ENCODE results near the gene GRK5.
A peak's percentile ranks its signal among the peaks of the same experiment; 100 is the strongest.

The GRK5 gene

DNA sequence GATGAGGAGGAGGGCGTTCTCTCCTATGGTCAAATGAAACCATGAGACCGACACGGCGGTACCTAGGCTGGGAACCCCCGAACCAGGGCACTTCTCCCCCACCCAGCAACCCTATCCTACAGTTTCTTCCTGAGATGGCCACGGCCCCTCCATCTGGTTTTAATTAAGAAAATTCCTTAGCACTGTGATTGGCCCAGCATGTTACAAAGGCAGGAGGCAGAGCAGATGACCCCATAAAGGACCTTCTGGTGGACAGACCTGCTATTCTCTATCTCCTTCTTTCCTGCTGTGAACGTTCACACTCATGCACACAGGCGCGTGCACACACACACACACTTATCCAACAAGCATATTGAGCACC lies 205.7 kb downstream of the GRK5 start:
- H3K9me3 ChIP-seq: no peaks in the 10 kb centered on the region
- H3K4me3 ChIP-seq: no peak overlapping the region
- intact Hi-C loops (cut with DNase I; ENCODE audit: low total_unique reads): loop anchor here (10.0 kb wide), 2 partner anchors 128 to 208 kb away; partner anchors contain the start of gene GRK5
- DNase-seq: no peak
- H3K4me1 ChIP-seq: peaks cover 0 to 28% (median 16%) of the 10 kb centered on the region in 4 donors
- TF ChIP-seq, protein P1, sequence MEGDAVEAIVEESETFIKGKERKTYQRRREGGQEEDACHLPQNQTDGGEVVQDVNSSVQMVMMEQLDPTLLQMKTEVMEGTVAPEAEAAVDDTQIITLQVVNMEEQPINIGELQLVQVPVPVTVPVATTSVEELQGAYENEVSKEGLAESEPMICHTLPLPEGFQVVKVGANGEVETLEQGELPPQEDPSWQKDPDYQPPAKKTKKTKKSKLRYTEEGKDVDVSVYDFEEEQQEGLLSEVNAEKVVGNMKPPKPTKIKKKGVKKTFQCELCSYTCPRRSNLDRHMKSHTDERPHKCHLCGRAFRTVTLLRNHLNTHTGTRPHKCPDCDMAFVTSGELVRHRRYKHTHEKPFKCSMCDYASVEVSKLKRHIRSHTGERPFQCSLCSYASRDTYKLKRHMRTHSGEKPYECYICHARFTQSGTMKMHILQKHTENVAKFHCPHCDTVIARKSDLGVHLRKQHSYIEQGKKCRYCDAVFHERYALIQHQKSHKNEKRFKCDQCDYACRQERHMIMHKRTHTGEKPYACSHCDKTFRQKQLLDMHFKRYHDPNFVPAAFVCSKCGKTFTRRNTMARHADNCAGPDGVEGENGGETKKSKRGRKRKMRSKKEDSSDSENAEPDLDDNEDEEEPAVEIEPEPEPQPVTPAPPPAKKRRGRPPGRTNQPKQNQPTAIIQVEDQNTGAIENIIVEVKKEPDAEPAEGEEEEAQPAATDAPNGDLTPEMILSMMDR (IDR thresholded peaks at IDR 0.05): no peak
- no peaks in the 10 kb centered on the region for H3K36me3 ChIP-seq
- H3K27ac ChIP-seq: peak overlapping the region; percentile 56 to 57
- H3K27me3 ChIP-seq: no peaks in the 10 kb centered on the region

DNA sequence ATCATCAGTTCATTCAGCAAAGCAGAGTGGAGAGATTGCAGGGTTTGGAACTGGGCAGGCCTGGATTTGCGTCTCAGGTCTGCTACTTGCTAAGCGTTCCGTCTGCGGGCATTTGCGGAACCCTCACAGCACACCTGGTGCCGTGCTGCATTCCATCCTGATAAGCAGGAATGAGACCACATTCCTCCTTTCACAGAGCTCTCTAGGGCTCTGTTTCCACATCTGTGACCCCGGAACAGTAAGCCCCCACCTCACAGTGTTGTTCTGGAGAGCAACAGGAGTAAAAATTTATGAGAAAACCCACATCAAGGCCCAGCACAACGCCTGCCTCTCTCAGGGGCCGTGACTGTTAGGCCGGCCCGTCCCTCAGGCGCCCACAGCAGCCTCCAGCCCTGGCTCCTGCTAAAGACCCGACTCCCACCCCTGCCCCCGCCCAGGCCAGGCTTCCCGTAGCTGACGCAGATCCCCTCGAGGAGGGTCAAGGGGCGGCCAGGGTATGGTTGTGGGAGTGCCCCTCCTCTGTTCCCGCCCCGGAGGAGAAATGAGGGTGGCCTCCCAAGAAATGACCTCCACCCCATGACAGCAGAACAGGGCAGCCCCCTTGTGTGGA lies 206.2 kb downstream of the GRK5 start:
- Histone ChIP-seq H3K9me3 (no peaks in the 10 kb centered on the region), H3K27me3 (no peaks in the 10 kb centered on the region), H3K4me3 (no peak overlapping the region), H3K4me1 (peaks cover 0 to 28% (median 16%) of the 10 kb centered on the region in 4 donors), H3K36me3 (no peaks in the 10 kb centered on the region), H3K27ac (peak overlapping the region in 1 of 2 donors; percentile 56)
- intact Hi-C loops (cut with DNase I; ENCODE audit: low total_unique reads): loop anchor here (10.0 kb wide), 2 partner anchors 129 to 209 kb away; partner anchors contain the start of gene GRK5
- no peak for DNase-seq
- TF ChIP-seq, protein P1 (IDR thresholded peaks at IDR 0.05): no peak

DNA sequence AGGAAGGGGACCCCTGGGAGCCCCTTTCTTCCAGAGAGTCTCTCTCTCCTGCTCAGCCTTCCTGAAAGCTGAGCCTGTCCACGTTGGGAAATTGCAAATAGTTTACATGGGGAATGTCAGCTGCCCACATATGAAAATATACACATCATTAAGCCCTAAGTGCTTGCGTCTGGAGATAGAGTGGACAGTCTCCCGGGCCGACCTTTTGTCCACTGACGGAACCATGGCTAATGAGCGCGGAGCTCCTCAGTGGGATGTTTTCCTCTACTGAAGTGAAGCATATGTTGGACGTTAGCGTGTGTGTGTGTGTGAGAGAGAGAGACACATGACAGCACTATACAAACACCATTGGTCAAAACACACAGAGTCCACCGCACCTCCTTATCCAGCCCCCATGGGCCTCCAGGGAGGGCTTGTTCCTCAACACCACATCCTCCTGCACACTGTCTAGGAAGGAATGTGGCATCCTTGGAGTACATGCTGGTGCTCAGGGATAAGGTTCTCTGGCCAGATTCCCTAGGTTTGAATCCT lies 206.8 kb downstream of the GRK5 start:
- DNase-seq: no peak
- H3K4me1 ChIP-seq: peaks cover 0 to 28% (median 16%) of the 10 kb centered on the region in 4 donors
- peak overlapping the region in 1 of 2 donors; percentile 56 for H3K27ac ChIP-seq
- H3K36me3 ChIP-seq: peaks cover 0 to 5% (median under 1%) of the 10 kb centered on the region in 3 donors
- TF ChIP-seq, protein P1 (IDR thresholded peaks at IDR 0.05): no peak
- intact Hi-C loops (cut with DNase I; ENCODE audit: low total_unique reads): loop anchor here (10.0 kb wide), 2 partner anchors 129 to 209 kb away; partner anchors contain the start of gene GRK5
- no peak overlapping the region for H3K4me3 ChIP-seq
- no peaks in the 10 kb centered on the region for H3K9me3 ChIP-seq
- H3K27me3 ChIP-seq: no peaks in the 10 kb centered on the region

DNA sequence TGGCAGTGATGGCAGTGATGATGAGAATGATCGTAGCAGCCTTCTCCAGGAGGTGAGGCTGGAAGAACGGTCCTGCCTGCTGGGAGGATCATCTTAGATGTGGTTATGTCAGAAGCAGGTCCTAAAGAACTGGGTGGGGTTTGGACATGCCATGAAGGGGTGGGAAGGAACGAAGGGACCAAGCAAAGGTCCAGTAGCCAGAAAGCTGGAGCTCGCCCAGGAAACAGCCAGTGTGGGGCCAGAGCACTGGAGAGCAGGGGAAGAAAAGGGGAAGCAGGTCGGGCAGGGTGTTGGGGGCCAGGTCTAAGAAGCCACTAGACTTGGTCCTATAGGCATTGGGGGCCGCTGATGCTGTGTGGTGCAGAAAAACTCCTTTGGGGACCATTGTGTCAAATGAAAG lies 207.8 kb downstream of the GRK5 start:
- no peak for DNase-seq
- Histone ChIP-seq H3K4me3 (no peak overlapping the region), H3K27me3 (no peaks in the 10 kb centered on the region), H3K4me1 (peaks cover 0 to 28% (median 16%) of the 10 kb centered on the region in 4 donors), H3K36me3 (peaks cover 0 to 5% (median 5%) of the 10 kb centered on the region in 3 donors), H3K9me3 (no peaks in the 10 kb centered on the region), H3K27ac (no peak overlapping the region)
- TF ChIP-seq, protein P1 (IDR thresholded peaks at IDR 0.05): no peak
- intact Hi-C loops (cut with DNase I; ENCODE audit: low total_unique reads): loop anchor here (10.0 kb wide), 2 partner anchors 130 to 210 kb away; partner anchors contain the start of gene GRK5

DNA sequence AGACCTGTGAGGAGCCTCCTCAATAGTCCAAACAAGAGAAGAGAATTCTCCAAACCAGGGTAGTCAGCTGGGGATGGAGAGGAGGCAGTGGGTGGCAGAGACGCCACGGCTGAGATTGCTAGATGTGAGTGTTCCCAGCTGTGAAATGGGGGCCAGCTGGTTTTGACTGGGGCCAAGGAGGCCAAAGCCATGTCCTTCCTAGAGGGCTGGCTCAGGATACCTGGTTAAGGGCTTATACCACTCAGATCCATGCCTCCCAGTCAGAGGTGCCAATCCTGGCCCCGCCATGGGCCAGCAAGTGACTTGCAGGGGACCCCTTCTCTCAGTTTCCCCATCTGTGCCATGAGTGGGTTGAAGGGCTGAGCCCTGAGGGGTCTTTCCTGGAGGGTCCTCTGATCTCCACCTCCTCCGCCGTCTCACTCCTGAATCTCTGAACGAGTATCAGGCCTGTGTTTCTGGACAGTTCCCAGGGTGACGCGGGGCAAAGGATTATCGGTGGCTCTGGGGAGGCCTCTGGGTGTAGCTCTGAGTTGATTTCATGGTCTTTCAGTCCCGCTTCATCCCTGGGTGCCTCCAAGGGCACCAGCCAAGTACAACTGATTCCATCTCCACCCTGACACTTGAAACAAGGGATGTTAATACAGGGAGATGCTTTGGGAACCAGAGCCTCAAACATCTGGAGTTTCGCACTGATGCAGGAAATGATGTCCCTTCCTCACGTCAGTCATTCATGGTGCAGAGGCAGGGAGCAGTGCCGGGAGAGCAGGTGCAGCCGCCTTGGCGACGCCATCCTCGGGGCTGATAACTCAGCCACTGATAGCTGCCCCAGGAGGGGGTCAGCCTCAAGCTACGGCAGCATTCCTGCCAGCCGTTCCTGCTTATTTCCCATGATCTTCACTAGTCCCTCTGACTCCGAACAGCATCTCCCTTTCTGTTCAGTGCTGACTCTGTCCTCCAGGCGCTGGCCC lies 208.4 kb downstream of the GRK5 start:
- Histone ChIP-seq H3K9me3 (no peaks in the 10 kb centered on the region), H3K27ac (no peak overlapping the region), H3K4me3 (no peak overlapping the region), H3K36me3 (peaks cover 0 to 5% (median 5%) of the 10 kb centered on the region in 3 donors), H3K27me3 (no peaks in the 10 kb centered on the region), H3K4me1 (peaks cover 0 to 29% (median 16%) of the 10 kb centered on the region in 4 donors)
- DNase-seq: no peak
- TF ChIP-seq, protein P1 (IDR thresholded peaks at IDR 0.05): no peak
- intact Hi-C loops (cut with DNase I; ENCODE audit: low total_unique reads): loop anchor here (10.0 kb wide), 2 partner anchors 131 to 211 kb away; partner anchors contain the start of gene GRK5

All from tibial artery (tissue), 4 donors.